GM23248 (cell line): ENCODE data around the gene COQ8B. TPM values are rescaled to one million over a fixed set of nuclear protein-coding genes. Genes with fewer than 3 reads are reported as not detected.

Source experiments
- DNase-seq: peaks from one replicate; pipeline ENCODE4 v3.0.0-alpha.2; 2015
- H2AFZ ChIP-seq: fragments of 200-600 bp; sonication (generic); 2 replicates; pipeline ENCODE4 v1.6.1; 2016; ENCODE audit warnings: antibody characterized with exemption
- H3F3A ChIP-seq: fragments of 200-600 bp; sonication (generic); 2 replicates; pipeline ENCODE4 v1.6.1; 2016; ENCODE audit warnings: mild to moderate bottlenecking, antibody characterized with exemption, mixed run types; ENCODE audit not compliant: insufficient read depth
- H3K27ac ChIP-seq: fragments of 200-600 bp; sonication (generic); 2 replicates; pipeline ENCODE4 v1.5.1; 2016; ENCODE audit warnings: mild to moderate bottlenecking
- H3K27me3 ChIP-seq: fragments of 200-600 bp; sonication (generic); replicated peaks from 2 replicates; pipeline ENCODE4 v1.6.1; 2016; ENCODE audit warnings: mild to moderate bottlenecking; ENCODE audit not compliant: insufficient read depth
- H3K36me3 ChIP-seq: fragments of 200-600 bp; sonication (generic); 2 replicates; pipeline ENCODE4 v1.6.1; 2016; ENCODE audit warnings: low read depth, mild to moderate bottlenecking
- H3K4me1 ChIP-seq: fragments of 200-600 bp; sonication (generic); 2 replicates; pipeline ENCODE4 v1.6.1; 2016; ENCODE audit warnings: mild to moderate bottlenecking; ENCODE audit not compliant: insufficient read depth
- H3K4me2 ChIP-seq: fragments of 200-600 bp; sonication (generic); one replicate; pipeline ENCODE4 v1.6.1; 2016; ENCODE audit warnings: mild to moderate bottlenecking; ENCODE audit not compliant: unreplicated experiment
- H3K4me3 ChIP-seq: fragments of 200-600 bp; sonication (generic); 2 replicates; pipeline ENCODE4 v1.5.1; 2016; ENCODE audit warnings: mild to moderate bottlenecking
- H3K79me2 ChIP-seq: fragments of 200-600 bp; sonication (generic); 2 replicates; pipeline ENCODE4 v1.6.1; 2016; ENCODE audit warnings: mild to moderate bottlenecking; ENCODE audit not compliant: insufficient read depth
- H3K9ac ChIP-seq: fragments of 200-600 bp; sonication (generic); 2 replicates; pipeline ENCODE4 v1.6.1; 2016; ENCODE audit warnings: mild to moderate bottlenecking
- H3K9me2 ChIP-seq: fragments of 200-600 bp; sonication (generic); 2 replicates; pipeline ENCODE4 v1.6.1; 2016; ENCODE audit warnings: mixed run types, mild to moderate bottlenecking, moderate library complexity; ENCODE audit not compliant: insufficient read depth
- H3K9me3 ChIP-seq: fragments of 200-600 bp; sonication (generic); one replicate; pipeline ENCODE4 v1.6.1; 2017; ENCODE audit warnings: low read depth
- H4K20me1 ChIP-seq: fragments of 200-600 bp; sonication (generic); 2 replicates; pipeline ENCODE4 v1.6.0; 2016; ENCODE audit not compliant: insufficient read depth
- EZH2 ChIP-seq: fragments of 200-600 bp; sonication (generic); IDR thresholded peaks from 2 replicates; pipeline ENCODE4 v1.6.1; 2018; ENCODE audit warnings: antibody characterized with exemption, mild to moderate bottlenecking; ENCODE audit not compliant: insufficient read depth, poor library complexity, severe bottlenecking
- EZH2phosphoT487 ChIP-seq: fragments of 200-600 bp; sonication (generic); IDR thresholded peaks from 2 replicates; pipeline ENCODE4 v1.6.1; 2018; ENCODE audit warnings: antibody characterized with exemption, moderate library complexity, mild to moderate bottlenecking, low read depth; ENCODE audit not compliant: insufficient read depth
- WGBS, 2 experiments: methylation state at CpG; one replicate each; pipeline ENCODE4 v1.1.6; 2015 to 2017; ENCODE audit warnings: low lambda C conversion rate in 2 of 2, low coverage in 1 of 2; ENCODE audit errors: missing lambda C conversion rate in 2 of 2; 5-methylcytosine and 5-hydroxymethylcytosine counted together
- in situ Hi-C: fragments of 300-500 bp; cut with MboI; formaldehyde crosslinking; loops from 2 replicates; pipeline ENCODE4 v1.15.0; 2020
- polyA plus RNA-seq: library from polyadenylated mRNA; unstranded; fragments of >200 nt; fragmentation: Nextera tagmentation; extraction: Ambion mirVana; gene quantifications from 2 replicates; pipeline ENCODE4 v1.2.1, GENCODE V29; 2016
- total RNA-seq: library from RNA; depleted of rRNA; stranded (reverse); fragments of >200 nt; shearing (Covaris generic); gene quantifications from 2 replicates; pipeline ENCODE4 v1.2.3, GENCODE V29; 2014

The COQ8B gene
- total and polyA plus RNA-seq, 2 experiments from 2014 or later, result 15.2 to 28.6 TPM

- peak within 1 kb of the TSS; percentile 98 for H3K27ac ChIP-seq
- H3K79me2 ChIP-seq, result peaks cover 61% of the 10 kb centered on the region
- H4K20me1 ChIP-seq, result no peaks in the 10 kb centered on the region
- H3K9me2 ChIP-seq, result no peaks in the 10 kb centered on the region
- peak within 1 kb of the TSS; percentile 93 for H3K4me3 ChIP-seq
- peak; percentile 100 for DNase-seq
- in situ Hi-C loops, result no loop called here
- H2AFZ ChIP-seq, result peak within 1 kb of the TSS; percentile 64
- no peaks in the 10 kb centered on the region for H3K27me3 ChIP-seq
- H3K36me3 ChIP-seq, result no peaks in the 10 kb centered on the region
- no peaks in the 10 kb centered on the region for H3K9me3 ChIP-seq
- TF ChIP-seq EZH2 (no peak), EZH2phosphoT487 (no peak)
- WGBS, 2 experiments, result 0 to 1% methylated on average over 41 to 46 of the region's 46 CpGs
- peak within 1 kb of the TSS; percentile 100 for H3K4me2 ChIP-seq
- peaks cover 30% of the 10 kb centered on the region for H3K4me1 ChIP-seq
- H3F3A ChIP-seq, result peaks cover 22% of the 10 kb centered on the region; the same call in 1 of the 2 replicates
- peak within 1 kb of the TSS; percentile 98 for H3K9ac ChIP-seq
These were observed 34.3 kb upstream of the COQ8B start, which contains the start of gene SNRPA for GRCh38 chr19:40750874-40751537. Gene SNRPA, plus strand, starts transcription at chr19:40751203. Its CDS starts 206 bp downstream, at chr19:40751409.

DNA sequence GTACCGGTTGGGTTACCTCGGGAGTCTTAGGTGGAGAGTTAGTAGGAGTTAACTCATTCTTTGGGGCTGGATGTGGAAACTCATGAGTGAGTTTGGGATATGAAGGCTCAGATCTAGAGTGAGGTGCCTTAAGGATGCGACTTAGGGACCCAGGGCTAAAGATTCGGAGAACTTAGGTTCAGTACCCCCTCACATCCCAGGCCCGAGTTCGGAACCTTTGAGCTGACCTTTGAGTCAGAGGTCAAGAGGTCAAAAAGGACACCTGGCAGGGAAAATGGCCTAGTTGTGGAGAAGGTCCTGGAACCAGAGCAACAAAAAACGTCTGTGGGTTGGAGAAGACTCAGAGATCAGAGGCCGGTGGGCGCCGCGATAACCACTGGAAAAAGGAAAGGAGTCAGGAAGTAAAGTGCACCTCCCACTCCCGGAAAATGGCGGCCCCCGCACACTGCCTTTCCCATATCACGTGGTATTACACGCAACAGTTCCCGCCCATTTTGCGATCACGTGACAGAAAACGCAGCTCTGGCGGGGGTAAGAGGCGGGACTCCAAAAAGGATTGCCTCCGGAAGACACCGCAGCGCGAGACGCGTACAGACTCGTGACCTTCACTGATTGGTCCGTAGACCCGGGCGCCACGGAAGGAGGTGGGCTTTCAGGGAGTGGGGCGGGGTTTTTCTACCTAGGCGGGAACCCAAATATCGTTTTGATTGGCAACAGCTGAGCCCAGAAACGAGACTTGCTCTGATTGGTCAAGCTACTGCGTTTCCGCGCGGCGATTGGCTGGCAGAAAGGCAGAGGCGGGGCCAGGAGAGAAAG is 33.6 kb upstream of the COQ8B start, which contains the start of gene ACTMAP:
Gene ACTMAP (minus strand): TSS at position 420 of the 816 bp plus-strand sequence. CDS start 674 bp downstream, outside the sequence.
- in situ Hi-C loops, result no loop called here

GRCh38 chr19:40747536-40747935 is 30.9 kb upstream of the COQ8B start:
- 96% methylated on average over 7 of the region's 7 CpGs for WGBS, 2 experiments
- Histone ChIP-seq H3K4me2 (no peak overlapping the region), H3F3A (peaks cover 22% of the 10 kb centered on the region; the same call in 1 of the 2 replicates), H3K9me2 (no peaks in the 10 kb centered on the region), H3K27ac (no peak overlapping the region), H2AFZ (no peak overlapping the region), H3K27me3 (no peaks in the 10 kb centered on the region), H3K9ac (no peak overlapping the region), H3K4me3 (no peak overlapping the region), H4K20me1 (no peaks in the 10 kb centered on the region), H3K36me3 (no peaks in the 10 kb centered on the region), H3K4me1 (peaks cover 25% of the 10 kb centered on the region), H3K79me2 (peaks cover 26% of the 10 kb centered on the region), H3K9me3 (no peaks in the 10 kb centered on the region)
- TF ChIP-seq EZH2 (no peak), EZH2phosphoT487 (no peak)
- DNase-seq, result no peak
- in situ Hi-C loops, result no loop called here

More for the DNA sequence above, 33.6 kb upstream of the COQ8B start, which contains the start of gene ACTMAP:
- Histone ChIP-seq H3K9me2 (no peaks in the 10 kb centered on the region), H3K4me2 (peak within 1 kb of the TSS; percentile 100), H3K4me1 (peaks cover 38% of the 10 kb centered on the region), H3K4me3 (peak within 1 kb of the TSS; percentile 93), H3F3A (peaks cover 29% of the 10 kb centered on the region; the same call in 1 of the 2 replicates), H3K27ac (peak within 1 kb of the TSS; percentile 98), H4K20me1 (no peaks in the 10 kb centered on the region), H3K27me3 (no peaks in the 10 kb centered on the region), H3K79me2 (peaks cover 53% of the 10 kb centered on the region), H3K9ac (peak within 1 kb of the TSS; percentile 98), H2AFZ (peak within 1 kb of the TSS; percentile 64), H3K36me3 (no peaks in the 10 kb centered on the region), H3K9me3 (no peaks in the 10 kb centered on the region)
- TF ChIP-seq EZH2phosphoT487, result no peak
- TF ChIP-seq EZH2, result no peak
- 1% methylated on average over 43 of the region's 43 CpGs for WGBS, 2 experiments
- DNase-seq, result peak; percentile 100

DNA sequence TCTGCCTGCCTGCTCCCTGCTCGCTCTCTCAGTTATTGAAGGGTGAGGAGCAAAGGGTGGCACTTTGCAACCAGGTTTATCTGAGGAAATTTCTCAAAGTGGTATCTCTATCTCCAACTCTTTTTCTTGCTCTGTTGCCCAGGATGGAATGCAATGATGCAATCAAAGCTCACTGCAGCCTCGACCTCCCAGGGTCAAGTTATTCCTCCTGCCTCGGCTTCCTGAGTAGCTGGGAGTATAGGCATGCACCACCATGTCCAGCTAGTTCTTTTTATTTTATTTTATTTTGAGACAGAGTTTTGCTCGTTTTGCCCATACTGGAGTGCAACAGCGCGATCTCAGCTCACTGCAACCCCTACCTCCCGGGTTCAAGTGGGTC is 28.7 kb upstream of the COQ8B start:
- WGBS, 2 experiments, result 75 to 76% methylated on average over 7 of the region's 7 CpGs
- in situ Hi-C loops, result no loop called here
- peaks cover 12% of the 10 kb centered on the region for H3K79me2 ChIP-seq
- H3K9me3 ChIP-seq, result no peaks in the 10 kb centered on the region
- H3K9ac ChIP-seq, result peak overlapping the region; percentile 34
- no peaks in the 10 kb centered on the region for H3K9me2 ChIP-seq
- H3K36me3 ChIP-seq, result no peaks in the 10 kb centered on the region
- H3K4me3 ChIP-seq, result no peak overlapping the region
- peaks cover 17% of the 10 kb centered on the region; the same call in 1 of the 2 replicates for H3F3A ChIP-seq
- peak overlapping the region; percentile 45; the same call in 1 of the 2 replicates for H2AFZ ChIP-seq
- peak overlapping the region; percentile 43 for H3K4me2 ChIP-seq
- H3K27me3 ChIP-seq, result no peaks in the 10 kb centered on the region
- no peaks in the 10 kb centered on the region for H4K20me1 ChIP-seq
- peak overlapping the region; percentile 43 for H3K27ac ChIP-seq
- peak; percentile 50 for DNase-seq
- no peak for TF ChIP-seq EZH2phosphoT487
- H3K4me1 ChIP-seq, result peaks cover 29% of the 10 kb centered on the region
